Panc1 (cell line): ENCODE results near the gene C1orf105. TPM values are rescaled to one million over a fixed set of nuclear protein-coding genes. Genes with fewer than 3 reads are reported as not detected.

Source experiments
- ATAC-seq: fragments of 200-7000 bp; cut with Tn5 transposase; 2 replicates; pipeline ENCODE4 v1.9.1; 2020; ENCODE audit warnings: mild to moderate bottlenecking, moderate library complexity
- BruUV-seq: library from RNA; stranded (reverse); fragments of 400-500 nt; replicated peaks from 2 replicates; lab custom pipeline; 2021; lab: Mats Ljungman, UMichigan
- CTCF ChIA-PET: fragments of 300-600 bp; sonication (Branson Sonifier 250); formaldehyde crosslinking; loops from one replicate; lab custom pipeline; 2022; ENCODE audit warnings: antibody characterized with exemption; lab: Charles Lee
- POLR2A ChIA-PET: fragments of 300-600 bp; sonication (Branson Sonifier 250); formaldehyde crosslinking; loops from one replicate; lab custom pipeline; 2022; ENCODE audit warnings: antibody characterized with exemption; lab: Charles Lee
- DNase-seq: peaks from one replicate; pipeline ENCODE4 v3.0.0-alpha.2; 2010; ENCODE audit warnings: low read depth, low spot score
- H3K27ac ChIP-seq: 2 replicates; pipeline ENCODE4 v1.5.1; 2011; ENCODE audit warnings: mild to moderate bottlenecking, low read length, inconsistent platforms
- H3K27me3 ChIP-seq: fragments of 200-500 bp; sonication (Bioruptor generic); 2 replicates; pipeline ENCODE4 v1.6.0; 2014; ENCODE audit warnings: low read length, inconsistent platforms; ENCODE audit not compliant: control insufficient read depth, insufficient read depth
- H3K36me3 ChIP-seq: fragments of 200-500 bp; sonication (Bioruptor generic); 2 replicates; pipeline ENCODE4 v1.5.1; 2014; ENCODE audit warnings: inconsistent platforms, mild to moderate bottlenecking, low read length, moderate library complexity; ENCODE audit not compliant: control insufficient read depth, insufficient read depth
- H3K4me1 ChIP-seq: 2 replicates; pipeline ENCODE4 v1.5.1; 2011; ENCODE audit warnings: inconsistent platforms, mild to moderate bottlenecking, low read length, moderate library complexity; ENCODE audit not compliant: control insufficient read depth, insufficient read depth
- H3K4me3 ChIP-seq, 2 experiments: 2 replicates each; pipeline ENCODE4 v1.5.1; 2011 to 2012; ENCODE audit warnings: low read depth in 2 of 2, low read length in 2 of 2, mild to moderate bottlenecking in 2 of 2, inconsistent platforms in 1 of 2, moderate library complexity in 1 of 2
- H3K9me3 ChIP-seq: fragments of 200-500 bp; sonication (Bioruptor generic); 2 replicates; pipeline ENCODE4 v1.5.1; 2014; ENCODE audit warnings: low read depth, mild to moderate bottlenecking, inconsistent platforms, low read length, moderate library complexity; ENCODE audit not compliant: control insufficient read depth, insufficient read depth
- CTCF ChIP-seq: fragments of 450-650 bp; IDR thresholded peaks from 2 replicates; pipeline ENCODE4 v1.5.1; 2017; ENCODE audit warnings: mild to moderate bottlenecking
- POLR2AphosphoS5 ChIP-seq: IDR thresholded peaks from 2 replicates; pipeline ENCODE4 v1.6.1; 2012; ENCODE audit warnings: mild to moderate bottlenecking, low read depth, low read length, moderate library complexity
- REST ChIP-seq, 2 experiments: IDR thresholded peaks; 2 replicates each; pipeline ENCODE4 v1.6.1; 2011 to 2012; ENCODE audit warnings: low read depth in 2 of 2, control low read depth in 1 of 2, low read length in 1 of 2, mild to moderate bottlenecking in 1 of 2, moderate library complexity in 1 of 2; ENCODE audit not compliant: insufficient read depth in 1 of 2
- SIN3A ChIP-seq: IDR thresholded peaks from 2 replicates; pipeline ENCODE4 v1.6.1; 2012; ENCODE audit warnings: low read depth, mild to moderate bottlenecking, low read length, moderate library complexity, borderline replicate concordance; ENCODE audit not compliant: insufficient read depth
- TCF7L2 ChIP-seq: IDR thresholded peaks from 2 replicates; pipeline ENCODE4 v1.6.1; 2011; ENCODE audit warnings: mild to moderate bottlenecking, low read depth, low read length, inconsistent platforms
- in situ Hi-C: cut with HindIII; loops from 2 replicates; pipeline ENCODE4 v1.10.0; 2016; ENCODE audit warnings: low sequenced_read_pairs, low pct_unique_long_range_greater_than_20kb
- intact Hi-C: fragments of 100-400 bp; cut with micrococcal nuclease; formaldehyde crosslinking; loops from one replicate; pipeline ENCODE4 v1.10.0; 2022; ENCODE audit not compliant: unreplicated experiment
- total RNA-seq: library from RNA; stranded (reverse); gene quantifications from one replicate; pipeline ENCODE4 v1.2.1, GENCODE V29; 2021; ENCODE audit not compliant: unreplicated experiment

The C1orf105 gene
- total RNA-seq, 1 experiment from 2014 or later: not detected

- Histone ChIP-seq H3K27me3 (no peaks in the 10 kb centered on the region), H3K36me3 (no peaks in the 10 kb centered on the region), H3K9me3 (peaks cover 18% of the 10 kb centered on the region; the same call in 1 of the 2 replicates), H3K4me3 (no peak overlapping the region), H3K27ac (peak overlapping the region; percentile 100), H3K4me1 (peaks cover 34% of the 10 kb centered on the region)
- no peak for DNase-seq
- in situ Hi-C loops: no loop called here
- no peak for ATAC-seq
- intact Hi-C loops: loop anchor here (5.0 kb wide), 2 partner anchors 75 to 395 kb away; no protein-coding TSS in a partner anchor
- TF ChIP-seq SIN3A (no peak), TCF7L2 (no peak), REST (IDR thresholded peaks at IDR 0.05; ENCODE audit: insufficient read depth in 1 of 2, low read depth in 2 of 2, low read length in 1 of 2) (no peak), POLR2AphosphoS5 (no peak), CTCF (no peak)
- ChIA-PET CTCF (interaction anchor here (0.6 kb wide), 1 partner anchor 357 kb away, joined by 3 read pairs; no protein-coding TSS in a partner anchor), POLR2A (no interaction called here)
- BruUV-seq: no TSS peak
Observed at GRCh38 chr1:172397221-172397620, 23.3 kb upstream of the C1orf105 start.

GRCh38 chr1:172397633-172398032, 22.9 kb upstream of the C1orf105 start:
- no peak for TF ChIP-seq TCF7L2
- no peak for TF ChIP-seq REST (IDR thresholded peaks at IDR 0.05; ENCODE audit: insufficient read depth in 1 of 2, low read depth in 2 of 2, low read length in 1 of 2)
- TF ChIP-seq POLR2AphosphoS5: no peak
- no peak for TF ChIP-seq CTCF
- no peak for TF ChIP-seq SIN3A
- BruUV-seq: no TSS peak
- in situ Hi-C loops: no loop called here
- ChIA-PET CTCF (no interaction called here), POLR2A (no interaction called here)
- Histone ChIP-seq H3K36me3 (no peaks in the 10 kb centered on the region), H3K9me3 (peaks cover 18% of the 10 kb centered on the region; the same call in 1 of the 2 replicates), H3K27ac (peak overlapping the region; percentile 100), H3K4me1 (peaks cover 34% of the 10 kb centered on the region), H3K27me3 (no peaks in the 10 kb centered on the region), H3K4me3 (no peak overlapping the region)
- intact Hi-C loops: loop anchor here (2.0 to 5.0 kb wide), 4 partner anchors 39 to 395 kb away; no protein-coding TSS in a partner anchor
- ATAC-seq: no peak
- DNase-seq: no peak
